Hypothalamus (tissue), 51 donors: ENCODE measurements around the gene ARMC12.
"Not testable (repeated sequence)": the region's sequence is repeated elsewhere in the genome, so short reads cannot be mapped to it uniquely, and the experiment has no call there.

Source experiments
- DNase-seq, 51 donors: peaks; one replicate each; lab custom pipeline; 2025; lab: John Stamatoyannopoulos, UW

Gene ARMC12, protein sequence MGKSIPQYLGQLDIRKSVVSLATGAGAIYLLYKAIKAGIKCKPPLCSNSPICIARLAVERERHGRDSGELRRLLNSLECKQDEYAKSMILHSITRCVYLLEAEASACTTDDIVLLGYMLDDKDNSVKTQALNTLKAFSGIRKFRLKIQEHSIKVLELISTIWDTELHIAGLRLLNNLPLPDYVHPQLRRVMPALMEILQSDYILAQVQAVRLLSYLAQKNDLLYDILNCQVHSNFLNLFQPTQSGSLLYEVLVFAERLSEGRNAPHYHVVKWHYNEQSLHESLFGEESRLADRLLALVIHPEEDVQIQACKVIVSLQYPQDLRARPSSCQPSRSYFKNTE

DNA sequence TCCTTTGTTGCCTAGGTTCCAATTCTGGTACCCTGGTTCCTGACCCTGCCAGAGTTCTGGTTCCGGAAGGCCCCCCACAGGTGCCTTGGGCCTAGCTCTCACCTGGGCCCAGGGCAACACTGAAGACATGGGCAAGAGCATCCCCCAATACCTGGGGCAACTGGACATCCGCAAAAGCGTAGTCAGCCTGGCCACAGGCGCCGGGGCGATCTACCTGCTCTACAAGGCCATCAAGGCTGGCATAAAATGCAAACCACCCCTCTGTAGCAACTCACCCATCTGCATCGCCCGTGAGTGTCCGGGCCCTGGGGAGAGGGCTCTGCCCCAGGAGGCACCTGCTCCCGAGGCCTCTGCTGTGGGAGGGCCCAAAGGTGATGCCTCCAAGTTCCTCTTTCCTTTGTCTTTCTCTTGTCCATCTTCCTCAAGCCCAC lies at the start of gene ARMC12:
ARMC12 (plus strand) TSS at position 51 of the 431 bp plus-strand sequence; CDS start at position 128, 77 bp downstream.
- DNase-seq = no peak

DNA sequence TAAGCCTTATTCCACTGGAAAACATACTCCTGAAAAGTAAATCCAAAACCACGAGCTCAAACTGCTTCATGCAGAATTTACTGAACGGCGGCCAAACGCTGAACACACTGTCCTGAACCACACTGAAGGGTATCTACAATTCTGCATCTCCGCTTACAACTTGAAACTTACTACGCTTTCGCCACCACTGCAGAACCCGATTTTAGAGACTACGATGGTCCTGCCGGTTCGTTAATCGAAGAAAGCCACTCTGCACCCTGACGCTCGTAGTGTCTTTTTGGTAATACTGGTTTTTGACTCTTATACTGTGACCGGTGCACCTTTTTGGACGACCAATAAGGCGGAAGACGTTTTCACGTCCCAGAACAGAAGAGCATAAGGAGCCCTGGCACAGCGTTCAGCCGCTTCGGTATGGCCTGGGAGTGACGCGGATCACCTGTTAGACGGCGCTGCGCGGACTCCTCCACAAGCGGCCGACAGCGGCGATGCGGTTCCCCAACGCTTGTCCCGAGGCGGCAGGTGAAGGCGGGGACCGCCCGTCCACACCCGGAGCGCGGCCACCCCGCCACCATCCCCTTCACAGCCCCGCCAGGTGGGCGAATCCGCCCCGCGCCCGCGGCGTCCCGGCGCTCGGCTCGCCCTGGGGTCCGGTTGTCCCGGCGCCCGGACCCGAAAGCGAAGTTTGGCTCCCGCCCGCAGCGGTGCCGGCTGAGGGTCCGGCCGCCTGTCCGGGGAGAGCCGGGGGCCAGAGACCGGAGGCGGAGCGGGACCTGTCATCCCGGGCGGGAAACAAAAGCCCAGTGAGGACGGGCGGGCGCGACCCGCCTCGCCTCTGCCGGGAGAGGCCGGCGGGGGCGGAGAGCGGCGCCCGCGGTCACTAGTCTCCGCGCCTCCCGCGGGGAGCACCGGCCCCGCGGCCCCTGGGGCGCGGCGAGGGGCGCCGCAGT lies 48.9 kb upstream of the ARMC12 start:
- DNase-seq = peak in 27 of 51 donors; percentile 8 to 62 (median 32)

DNA sequence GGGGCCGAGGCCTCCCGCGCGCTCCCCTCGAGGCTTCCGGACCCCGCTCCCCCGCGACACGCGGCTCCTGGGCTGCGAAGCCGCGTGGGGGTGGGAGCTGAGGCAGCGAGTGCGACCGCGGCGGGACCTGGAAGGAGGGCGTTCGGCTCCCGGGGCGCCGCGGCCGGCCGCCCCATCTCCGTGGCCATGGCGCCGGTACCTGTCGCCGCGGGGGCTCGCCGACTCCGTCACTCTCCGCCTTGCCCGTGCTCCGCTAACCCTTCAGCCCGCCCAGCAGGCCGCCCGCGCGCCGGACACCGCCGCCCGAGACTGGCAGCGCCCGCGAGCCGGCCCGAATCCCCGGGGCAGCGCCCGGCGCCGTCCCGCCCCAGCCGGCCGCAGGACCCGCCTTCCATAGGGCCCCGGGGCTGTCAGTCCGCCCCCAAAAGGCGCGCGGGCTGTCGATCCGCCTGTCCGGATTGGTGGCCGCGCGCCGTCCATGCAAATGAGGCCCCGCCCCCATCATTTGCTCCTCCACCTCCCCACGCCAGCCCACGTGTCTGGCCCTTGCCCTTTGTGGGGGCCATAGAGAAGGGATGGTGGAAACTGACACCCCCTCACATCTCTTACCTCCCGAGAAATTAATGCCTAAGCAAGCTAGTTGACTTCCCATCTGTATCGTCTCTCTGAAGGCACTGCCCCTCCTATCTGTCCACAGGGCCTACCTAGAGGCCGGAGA lies 48.1 kb upstream of the ARMC12 start, which contains the start of gene FKBP5:
FKBP5 (minus strand) TSS at position 311 of the 718 bp plus-strand sequence. CDS start 46,091 bp downstream, outside the sequence.
- DNase-seq = peak; percentile 37 to 96 (median 88)

DNA sequence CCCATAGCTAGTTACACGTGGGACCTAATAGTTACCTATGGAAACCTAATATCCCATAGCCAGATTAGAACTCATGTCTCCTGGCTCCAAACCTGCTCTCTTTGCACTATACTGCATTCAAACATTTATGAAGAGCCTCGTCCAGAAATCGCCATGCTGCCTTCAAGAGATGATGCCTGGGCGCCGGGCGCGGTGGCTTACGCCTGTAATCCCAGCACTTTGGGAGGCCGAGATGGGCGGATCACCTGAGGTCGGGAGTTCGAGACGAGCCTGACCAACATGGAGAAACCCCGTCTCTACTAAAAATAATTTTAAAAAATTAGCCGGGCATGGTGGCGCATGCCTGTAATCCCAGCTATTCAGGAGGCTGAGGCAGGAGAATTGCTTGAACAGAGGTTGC lies 46.8 kb upstream of the ARMC12 start:
- DNase-seq = not testable (repeated sequence)

DNA sequence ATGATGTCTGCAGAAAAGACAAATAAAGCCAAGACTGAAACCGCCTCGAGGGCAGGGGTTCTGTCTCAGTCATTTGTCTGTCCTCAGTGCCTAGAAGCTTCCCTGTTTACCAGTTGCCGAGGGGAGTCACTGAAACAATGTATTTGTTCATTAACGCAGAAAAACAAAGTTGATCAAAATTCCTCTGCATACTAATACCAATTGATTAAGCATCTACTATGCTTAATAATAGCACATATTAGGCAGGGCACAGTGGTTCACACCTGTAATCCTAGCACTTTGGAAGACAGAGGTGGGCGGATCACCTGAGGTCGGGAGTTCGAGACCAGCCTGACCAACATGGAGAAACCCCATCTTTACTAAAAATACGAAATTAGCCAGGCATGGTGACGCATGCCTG lies 46.3 kb upstream of the ARMC12 start:
- DNase-seq = no peak

DNA sequence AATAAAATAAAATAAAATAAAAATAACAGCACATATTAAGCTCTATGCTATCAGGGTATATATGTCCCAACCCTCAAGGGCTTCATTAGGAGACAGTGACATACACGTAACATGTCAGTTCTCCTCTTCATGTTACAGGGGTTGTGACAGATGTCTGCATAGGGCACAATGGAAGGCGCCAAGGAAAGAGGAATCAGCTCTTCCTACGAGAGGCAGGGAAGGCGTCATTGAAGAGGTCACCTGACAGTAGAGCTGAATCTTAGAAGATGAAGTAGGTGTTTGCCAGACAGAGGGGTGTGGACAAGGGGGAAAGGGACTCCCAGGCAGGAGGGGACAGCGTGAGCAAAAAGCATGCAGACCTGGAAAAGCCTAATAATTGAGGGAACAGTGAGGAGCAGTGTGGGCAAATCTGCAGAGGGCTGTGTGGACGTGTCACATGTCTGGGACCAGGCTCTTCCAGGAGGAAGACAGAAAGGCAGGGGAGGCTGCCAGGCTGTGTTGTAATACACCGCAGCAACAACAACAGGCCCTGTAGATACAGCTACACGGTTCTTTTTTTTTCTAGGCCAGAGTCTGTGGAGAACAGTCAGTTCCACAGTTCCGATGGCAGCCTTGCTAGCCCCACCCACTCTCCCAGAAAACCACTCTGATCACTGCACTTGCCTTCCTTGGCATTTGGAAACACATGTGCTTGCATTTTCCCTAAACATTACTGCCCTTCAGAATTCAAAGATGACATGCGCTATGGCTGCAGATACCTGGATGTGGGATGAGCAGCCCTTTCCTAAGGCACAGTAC lies 45.6 kb upstream of the ARMC12 start:
- DNase-seq = peak in 35 of 51 donors; percentile 8 to 80 (median 30)

DNA sequence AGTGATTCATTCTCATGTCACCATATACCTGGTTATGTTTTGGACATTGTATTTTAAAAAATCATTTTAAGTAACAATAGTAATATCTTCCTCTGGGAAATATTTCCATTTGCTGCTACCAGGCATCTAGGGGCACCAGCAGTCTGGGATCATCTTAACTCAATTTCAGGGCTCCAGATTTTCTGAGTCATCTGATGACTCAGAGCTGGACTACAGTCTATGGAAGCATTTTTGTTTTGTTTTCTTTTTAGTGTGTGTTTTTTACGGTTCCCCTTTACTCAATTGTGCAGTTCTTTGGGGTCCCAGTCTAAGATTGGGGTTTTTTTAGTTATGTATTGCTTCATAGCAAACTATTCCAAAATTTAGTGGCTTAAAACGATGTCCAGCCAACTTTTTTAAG lies 42.4 kb upstream of the ARMC12 start:
- no peak for DNase-seq

DNA sequence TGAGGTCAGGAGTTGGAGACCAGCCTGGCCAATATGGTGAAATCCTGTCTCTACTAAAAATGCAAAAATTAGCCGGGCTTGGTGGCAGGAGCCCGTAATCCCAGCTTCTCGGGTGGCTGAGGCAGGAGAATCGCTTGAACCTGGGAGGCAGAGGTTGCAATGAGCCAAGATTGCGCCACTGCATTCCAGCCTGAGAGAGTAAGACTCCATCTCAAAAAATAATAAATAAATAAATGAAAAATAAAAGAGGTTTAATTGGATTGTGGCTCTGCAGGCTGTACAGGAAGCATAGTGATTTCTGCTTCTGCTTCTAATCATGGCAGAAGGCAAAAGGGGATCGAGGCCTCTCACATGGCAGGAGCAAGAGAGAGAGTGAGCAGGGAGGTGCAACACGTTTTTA lies 38.4 kb upstream of the ARMC12 start:
- DNase-seq = not testable (repeated sequence)

DNA sequence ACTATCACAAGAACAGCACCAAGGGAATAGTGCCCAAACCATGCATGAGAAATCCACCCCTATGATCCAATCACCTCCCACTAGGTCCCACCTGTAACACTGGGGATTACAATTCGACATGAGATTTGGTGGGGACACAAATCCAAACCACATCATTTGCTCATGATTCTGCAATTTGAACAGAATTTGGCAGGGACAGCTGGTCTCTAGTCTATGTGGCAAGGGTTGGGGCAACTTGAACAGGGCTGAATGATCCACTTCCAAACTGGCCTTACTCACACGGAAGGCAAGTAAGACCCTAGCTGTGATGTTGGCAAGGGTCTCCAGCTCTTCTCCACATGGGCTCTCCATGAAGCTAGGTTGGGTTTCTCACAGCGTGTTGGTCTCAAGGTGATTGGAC lies 38.0 kb upstream of the ARMC12 start:
- DNase-seq = no peak

DNA sequence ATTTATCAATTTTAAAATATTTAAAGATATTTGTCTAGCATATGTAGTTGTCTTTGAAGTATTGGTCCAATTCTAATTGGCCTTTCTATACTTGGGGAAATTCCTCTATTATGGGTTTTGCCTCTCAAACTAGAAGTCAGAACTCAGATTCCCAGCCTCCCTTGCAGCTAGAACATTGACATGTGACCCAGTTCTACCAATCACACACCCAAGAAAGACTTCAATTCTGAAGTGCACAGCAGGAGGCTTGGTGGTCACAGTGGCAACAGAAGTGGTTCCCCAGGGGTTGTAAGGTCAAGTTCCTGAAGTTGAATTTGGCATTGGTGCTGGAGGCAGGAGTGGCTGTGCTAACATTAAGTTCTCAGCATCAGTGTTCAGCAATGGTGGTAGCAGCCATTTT lies 33.3 kb upstream of the ARMC12 start:
- DNase-seq = no peak

DNA sequence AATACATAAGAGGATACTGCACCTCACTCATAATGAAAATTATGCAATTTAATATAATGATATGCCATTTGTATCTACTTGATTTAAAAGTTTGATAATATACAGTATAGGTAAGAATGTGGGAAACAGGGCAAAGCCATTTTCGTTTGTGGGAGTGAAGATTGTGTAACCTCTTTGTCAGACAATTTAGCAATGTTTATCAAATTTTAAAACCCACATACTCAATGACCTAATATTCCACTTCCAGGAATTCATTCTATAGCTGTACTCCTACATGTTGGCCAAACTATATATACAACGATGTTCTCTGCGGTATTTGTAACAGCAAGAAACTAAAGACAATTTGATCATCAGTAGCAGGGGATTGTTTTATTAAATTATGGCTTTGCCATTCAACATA lies 30.4 kb upstream of the ARMC12 start:
- DNase-seq = no peak

DNA sequence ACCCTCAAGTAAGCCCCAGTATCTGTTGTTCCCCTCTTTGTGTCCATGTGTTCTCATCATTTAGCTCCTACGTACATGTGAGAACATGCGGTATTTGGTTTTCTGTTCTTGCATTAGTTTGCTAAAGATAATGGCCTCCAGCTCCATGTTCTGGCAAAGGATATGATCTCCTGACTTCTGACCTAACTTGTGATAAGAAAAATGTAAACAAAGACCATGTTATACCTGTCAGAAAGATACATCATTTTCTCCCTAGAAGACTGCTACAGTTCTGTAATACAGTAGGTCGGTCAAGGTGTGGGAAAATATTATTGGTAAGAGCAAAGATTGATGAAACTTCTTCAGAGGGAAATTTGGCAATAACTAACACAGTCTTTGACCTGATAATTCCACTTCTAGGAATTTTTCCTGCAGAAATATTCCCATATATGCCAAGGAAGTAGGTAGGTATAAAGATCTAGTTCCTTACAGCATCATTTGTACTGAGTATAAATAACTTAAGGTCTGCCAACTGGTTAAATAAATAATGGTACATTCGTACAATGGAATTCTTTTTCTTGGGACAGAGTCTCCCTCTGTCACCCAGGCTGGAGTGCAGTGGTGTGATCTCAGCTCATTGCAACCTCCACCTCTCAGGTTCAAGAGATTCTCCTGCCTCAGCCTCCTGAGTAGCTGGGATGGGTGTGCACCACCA lies 29.0 kb upstream of the ARMC12 start:
- DNase-seq = no peak

DNA sequence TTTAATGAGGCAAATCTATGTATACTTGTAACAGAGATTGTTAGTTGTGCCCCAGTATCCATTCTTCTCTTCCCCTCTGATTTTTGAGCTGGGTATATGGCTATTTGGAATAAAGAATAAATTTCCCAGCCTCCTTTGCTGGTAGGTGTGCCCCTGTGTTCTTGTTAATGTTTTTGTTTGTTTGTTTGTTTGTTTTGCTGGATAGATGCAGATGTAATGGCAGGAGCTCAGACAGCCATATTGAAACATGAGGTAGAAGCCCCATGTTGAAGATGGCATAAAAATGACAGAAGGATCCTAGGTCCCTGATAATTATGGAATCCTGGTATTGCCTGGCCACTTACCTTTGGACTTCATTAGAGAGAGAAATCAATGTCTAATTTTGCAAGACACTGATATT lies 28.2 kb upstream of the ARMC12 start:
- no peak for DNase-seq

DNA sequence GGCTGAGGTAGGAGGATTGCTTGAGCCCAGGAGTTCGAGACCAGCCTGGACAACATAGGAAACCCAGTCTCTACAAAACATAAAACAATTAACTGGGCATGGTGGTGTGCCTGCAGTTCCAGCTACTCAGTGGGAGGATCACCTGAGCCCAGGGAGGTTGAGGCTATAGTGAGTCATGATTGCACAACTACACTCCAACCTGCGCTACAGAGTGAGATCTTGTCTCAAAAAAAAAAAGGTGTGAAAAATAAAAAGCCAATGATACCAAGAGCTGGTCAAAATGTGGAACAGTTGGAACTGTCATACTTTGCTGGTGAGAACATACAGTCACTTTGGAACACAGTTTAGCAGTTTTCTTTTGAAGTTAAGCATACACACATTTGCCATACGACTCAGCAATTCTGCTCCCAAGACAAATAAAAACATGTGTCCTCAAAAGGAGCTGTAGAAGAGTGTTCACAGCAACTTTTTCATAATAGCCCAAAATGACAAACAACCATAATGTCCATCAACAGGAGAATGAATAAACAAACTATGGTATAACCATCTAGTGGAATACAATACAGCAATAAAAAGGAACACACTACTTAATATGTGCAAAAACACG lies 26.5 kb upstream of the ARMC12 start:
- DNase-seq = no peak

DNA sequence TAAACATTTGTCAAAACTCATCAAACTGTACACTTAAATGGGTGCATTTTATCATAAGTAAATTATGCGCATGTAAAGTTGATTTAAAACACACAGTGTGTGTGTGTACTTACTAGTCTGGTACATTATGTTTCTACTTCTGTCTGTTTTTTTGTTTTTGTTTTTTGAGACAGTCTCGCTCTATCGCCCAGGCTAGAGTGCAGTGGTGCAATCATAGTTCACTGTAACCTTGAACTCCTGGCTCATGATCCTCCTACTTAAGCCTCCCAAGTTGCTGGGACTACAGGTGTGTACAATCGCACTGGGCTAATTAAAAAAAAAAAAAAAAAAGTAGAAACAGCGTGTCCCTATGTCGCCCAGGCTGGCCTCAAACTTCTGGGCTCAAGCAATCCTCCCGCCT lies 25.1 kb upstream of the ARMC12 start:
- DNase-seq = no peak

DNA sequence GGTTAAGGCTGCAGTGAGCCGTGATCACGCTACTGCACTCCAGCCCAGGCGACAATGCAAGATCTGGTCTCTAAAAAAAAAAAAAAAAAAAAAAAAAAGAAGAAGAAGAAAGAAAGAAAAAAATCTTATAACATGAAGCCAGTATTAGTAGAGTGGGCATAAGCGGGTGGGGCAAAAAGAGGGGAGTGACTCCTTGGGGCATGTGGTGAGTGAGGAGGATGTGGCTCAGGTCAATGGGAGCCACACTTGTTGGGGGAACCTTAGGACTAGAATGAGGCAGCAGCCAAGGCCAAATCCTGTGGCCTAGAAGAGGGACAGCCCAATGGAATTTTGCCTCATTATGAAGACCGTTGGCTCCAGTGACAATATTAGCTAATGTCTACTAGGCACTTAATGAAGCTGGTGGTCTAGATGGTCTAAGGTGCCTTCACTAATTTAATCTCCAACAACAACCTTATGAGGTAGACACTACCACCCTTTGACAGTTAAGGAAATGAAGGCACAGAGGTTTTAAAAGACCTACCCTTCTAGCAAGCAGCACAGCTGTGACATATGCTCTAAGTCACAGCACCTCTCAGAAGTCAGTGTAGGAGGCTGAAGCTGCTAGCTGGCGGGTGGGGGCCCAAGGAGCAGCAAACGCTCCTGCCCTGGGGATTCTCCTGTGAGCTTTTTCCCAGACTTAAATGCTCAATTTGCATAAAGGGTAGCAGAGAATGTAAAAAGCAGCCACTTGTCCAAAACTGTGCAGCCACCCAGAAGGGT lies 23.6 kb upstream of the ARMC12 start:
- peak in 2 of 51 donors; percentile 13 to 21 for DNase-seq

DNA sequence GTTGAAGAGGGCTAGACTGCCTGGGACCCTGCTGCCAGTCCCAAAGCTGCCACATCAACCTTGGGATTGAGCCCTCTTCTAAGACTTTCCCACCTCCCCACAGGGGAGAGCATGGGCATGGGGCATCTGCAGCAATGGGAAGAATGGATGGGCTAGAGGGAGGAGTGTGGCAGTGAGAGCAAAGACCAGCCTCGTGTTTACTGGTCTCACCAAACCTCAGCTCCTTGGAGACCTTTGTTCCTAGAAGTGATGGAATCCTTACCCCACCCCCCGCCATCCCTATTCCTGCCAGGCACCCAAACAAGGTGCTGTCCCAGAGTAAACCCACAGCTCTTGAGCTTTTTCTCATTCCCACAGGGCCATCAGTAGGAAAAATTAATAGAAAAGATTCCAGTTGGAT lies 20.0 kb upstream of the ARMC12 start:
- no peak for DNase-seq
